Neural cell (in vitro differentiated cells): ENCODE results near the gene SULT1A2. TPM values are rescaled to one million over a fixed set of nuclear protein-coding genes. Genes with fewer than 3 reads are reported as not detected.

ENCODE experiments used
- H2AFZ ChIP-seq: fragments of 200-600, 300-800 bp; sonication (generic), shearing (Covaris generic); 2 replicates; pipeline ENCODE4 v1.6.0; 2014; ENCODE audit warnings: low read depth, mild to moderate bottlenecking, antibody characterized with exemption, low read length, moderate library complexity
- H3F3A ChIP-seq: fragments of 200-600 bp; shearing (Covaris generic); 2 replicates; pipeline ENCODE4 v1.6.1; 2016; ENCODE audit warnings: mild to moderate bottlenecking, moderate library complexity, mixed read lengths, antibody characterized with exemption, low read length; ENCODE audit not compliant: insufficient read depth, poor library complexity, severe bottlenecking
- H3K27ac ChIP-seq: fragments of 200-600, 300-800 bp; sonication (generic), shearing (Covaris generic); 2 replicates; pipeline ENCODE4 v1.5.1; 2014; ENCODE audit warnings: mild to moderate bottlenecking, low read length, moderate library complexity
- H3K27me3 ChIP-seq: fragments of 300-800, 200-600 bp; sonication (generic), shearing (Covaris generic); 2 replicates; pipeline ENCODE4 v1.6.0; 2014; ENCODE audit warnings: mild to moderate bottlenecking, low read depth, low read length, moderate library complexity; ENCODE audit not compliant: insufficient read depth
- H3K36me3 ChIP-seq: fragments of 300-800, 200-600 bp; sonication (generic), shearing (Covaris generic); 2 replicates; pipeline ENCODE4 v1.5.1; 2014; ENCODE audit warnings: mild to moderate bottlenecking, antibody characterized with exemption, low read length, moderate library complexity; ENCODE audit not compliant: insufficient read depth
- H3K4me2 ChIP-seq: fragments of 300-800, 200-600 bp; sonication (generic), shearing (Covaris generic); 2 replicates; pipeline ENCODE4 v1.6.0; 2014; ENCODE audit warnings: mild to moderate bottlenecking, low read length
- H3K4me3 ChIP-seq: fragments of 300-800, 200-600 bp; sonication (generic), shearing (Covaris generic); 2 replicates; pipeline ENCODE4 v1.5.1; 2014; ENCODE audit warnings: mild to moderate bottlenecking, low read length, moderate library complexity
- H3K79me2 ChIP-seq: fragments of 200-600 bp; shearing (Covaris generic); replicated peaks from 2 replicates; pipeline ENCODE4 v1.6.0; 2014; ENCODE audit warnings: mild to moderate bottlenecking, low read length, moderate library complexity; ENCODE audit not compliant: insufficient read depth
- H3K9ac ChIP-seq: fragments of 300-800, 200-600 bp; sonication (generic), shearing (Covaris generic); 2 replicates; pipeline ENCODE4 v1.6.1; 2016; ENCODE audit warnings: mild to moderate bottlenecking, low read length, mixed read lengths
- H3K9me2 ChIP-seq: fragments of 200-600 bp; shearing (Covaris generic); 2 replicates; pipeline ENCODE4 v1.6.1; 2016; ENCODE audit warnings: mild to moderate bottlenecking, low read length, mixed read lengths; ENCODE audit not compliant: insufficient read depth
- H3K9me3 ChIP-seq: fragments of 200-600, 300-800 bp; sonication (generic), shearing (Covaris generic); 2 replicates; pipeline ENCODE4 v1.6.1; 2016; ENCODE audit warnings: mild to moderate bottlenecking, mixed run types, low read length, moderate library complexity, mixed read lengths
- H4K20me1 ChIP-seq: fragments of 200-600 bp; shearing (Covaris generic); 2 replicates; pipeline ENCODE4 v1.6.1; 2016; ENCODE audit warnings: mild to moderate bottlenecking, mixed run types; ENCODE audit not compliant: insufficient read depth
- EP300 ChIP-seq: fragments of 450-650 bp; conservative IDR thresholded peaks from 2 replicates; pipeline ENCODE4 v1.6.1; 2014; ENCODE audit warnings: antibody characterized with exemption, mild to moderate bottlenecking, moderate library complexity; ENCODE audit not compliant: poor library complexity, severe bottlenecking
- EZH2 ChIP-seq: fragments of 200-600, 300-800 bp; shearing (Covaris generic), sonication (generic); IDR thresholded peaks from 2 replicates; pipeline ENCODE4 v1.6.1; 2014; ENCODE audit warnings: antibody characterized with exemption, low read length, borderline replicate concordance, mild to moderate bottlenecking; ENCODE audit not compliant: insufficient read depth, poor library complexity, severe bottlenecking
- MXI1 ChIP-seq: fragments of 450-650 bp; conservative IDR thresholded peaks from 2 replicates; pipeline ENCODE4 v1.6.1; 2014; ENCODE audit warnings: antibody characterized with exemption, mild to moderate bottlenecking; ENCODE audit not compliant: poor library complexity, severe bottlenecking
- POLR2AphosphoS5 ChIP-seq: IDR thresholded peaks from 2 replicates; pipeline ENCODE4 v1.6.1; 2012
- RAD21 ChIP-seq: fragments of 450-650 bp; conservative IDR thresholded peaks from 2 replicates; pipeline ENCODE4 v1.6.1; 2014; ENCODE audit warnings: antibody characterized with exemption, mild to moderate bottlenecking, moderate library complexity
- REST ChIP-seq: IDR thresholded peaks from 2 replicates; pipeline ENCODE4 v1.6.1; 2012; ENCODE audit warnings: borderline replicate concordance
- SMC3 ChIP-seq: fragments of 450-650 bp; conservative IDR thresholded peaks from 2 replicates; pipeline ENCODE4 v1.6.1; 2014; ENCODE audit warnings: antibody characterized with exemption, mild to moderate bottlenecking, moderate library complexity; ENCODE audit not compliant: poor library complexity
- TAF1 ChIP-seq: IDR thresholded peaks from 2 replicates; pipeline ENCODE4 v1.6.1; 2012; ENCODE audit warnings: low read depth
- polyA plus RNA-seq: library from polyadenylated mRNA; depleted of rRNA; stranded (reverse); fragments of >200 nt; gene quantifications from 2 replicates; pipeline ENCODE4 v1.2.3, GENCODE V29; 2014
- TF ChIP-seq, protein P1 (sequence below): fragments of 450-650 bp; IDR thresholded peaks from 2 replicates; pipeline ENCODE4 v1.5.1; 2014; ENCODE audit warnings: antibody characterized with exemption, mild to moderate bottlenecking, moderate library complexity; ENCODE audit not compliant: poor library complexity, severe bottlenecking

SULT1A2 gene
- polyA plus RNA-seq, 1 donor from 2014 or later = not detected

GRCh38 chr16:28607116-28607623 lies 10.3 kb upstream of the SULT1A2 start:
- Histone ChIP-seq H3K27ac (no peak overlapping the region), H3K27me3 (no peaks in the 10 kb centered on the region), H3K9me2 (no peaks in the 10 kb centered on the region), H3K4me3 (no peak overlapping the region), H3K9ac (no peak overlapping the region), H3K9me3 (no peaks in the 10 kb centered on the region), H3K4me2 (no peak overlapping the region), H3K79me2 (no peaks in the 10 kb centered on the region), H2AFZ (no peak overlapping the region), H3F3A (no peaks in the 10 kb centered on the region), H3K36me3 (no peaks in the 10 kb centered on the region), H4K20me1 (no peaks in the 10 kb centered on the region)
- TF ChIP-seq MXI1 = no peak
- no peak for TF ChIP-seq RAD21
- no peak for TF ChIP-seq TAF1
- no peak for TF ChIP-seq EP300
- no peak for TF ChIP-seq EZH2
- no peak for TF ChIP-seq REST
- TF ChIP-seq, protein P1, sequence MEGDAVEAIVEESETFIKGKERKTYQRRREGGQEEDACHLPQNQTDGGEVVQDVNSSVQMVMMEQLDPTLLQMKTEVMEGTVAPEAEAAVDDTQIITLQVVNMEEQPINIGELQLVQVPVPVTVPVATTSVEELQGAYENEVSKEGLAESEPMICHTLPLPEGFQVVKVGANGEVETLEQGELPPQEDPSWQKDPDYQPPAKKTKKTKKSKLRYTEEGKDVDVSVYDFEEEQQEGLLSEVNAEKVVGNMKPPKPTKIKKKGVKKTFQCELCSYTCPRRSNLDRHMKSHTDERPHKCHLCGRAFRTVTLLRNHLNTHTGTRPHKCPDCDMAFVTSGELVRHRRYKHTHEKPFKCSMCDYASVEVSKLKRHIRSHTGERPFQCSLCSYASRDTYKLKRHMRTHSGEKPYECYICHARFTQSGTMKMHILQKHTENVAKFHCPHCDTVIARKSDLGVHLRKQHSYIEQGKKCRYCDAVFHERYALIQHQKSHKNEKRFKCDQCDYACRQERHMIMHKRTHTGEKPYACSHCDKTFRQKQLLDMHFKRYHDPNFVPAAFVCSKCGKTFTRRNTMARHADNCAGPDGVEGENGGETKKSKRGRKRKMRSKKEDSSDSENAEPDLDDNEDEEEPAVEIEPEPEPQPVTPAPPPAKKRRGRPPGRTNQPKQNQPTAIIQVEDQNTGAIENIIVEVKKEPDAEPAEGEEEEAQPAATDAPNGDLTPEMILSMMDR = no peak
- TF ChIP-seq POLR2AphosphoS5 = no peak
- no peak for TF ChIP-seq SMC3

DNA sequence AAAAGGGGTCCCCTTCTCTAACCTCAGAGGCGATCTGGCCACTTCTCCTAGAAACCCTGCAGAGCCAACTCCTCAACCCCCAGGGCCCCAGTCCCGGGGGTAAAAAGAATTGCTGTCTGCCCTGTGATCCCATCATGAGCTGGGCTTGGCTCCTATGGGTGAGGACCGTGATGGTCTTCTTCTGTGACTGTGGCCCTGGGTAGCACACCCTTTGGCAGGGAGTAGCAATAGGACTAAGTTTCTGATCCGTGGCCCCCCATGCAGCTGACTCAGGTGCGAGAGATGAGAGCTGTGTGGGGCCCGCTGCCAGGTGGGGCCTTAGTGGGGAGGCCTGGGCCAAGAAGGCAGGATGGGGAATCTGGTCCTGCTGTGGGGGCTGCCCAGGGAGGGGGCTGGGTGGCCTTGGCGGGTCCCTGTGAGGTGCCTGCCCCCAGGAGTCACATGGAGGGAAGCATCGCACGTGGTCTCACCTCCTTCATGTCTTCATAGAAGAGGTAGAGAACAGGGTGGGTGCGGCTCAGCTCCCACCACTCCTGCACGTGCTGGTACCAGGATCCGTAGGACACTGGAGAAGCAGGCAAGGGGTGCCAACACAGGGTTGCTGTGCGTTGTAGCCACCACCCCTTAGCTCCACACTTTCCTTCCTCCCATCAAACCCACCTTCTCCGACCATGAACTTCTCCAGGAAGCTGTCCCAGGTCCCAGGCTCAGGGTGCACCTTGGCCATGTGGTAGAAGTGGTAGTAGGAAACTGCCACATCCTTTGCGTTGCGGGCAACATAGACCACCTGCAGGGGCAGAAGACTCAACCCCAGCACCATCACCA lies 9.7 kb upstream of the SULT1A2 start:
- no peaks in the 10 kb centered on the region for H3K79me2 ChIP-seq
- no peak overlapping the region for H3K27ac ChIP-seq
- no peaks in the 10 kb centered on the region for H3K9me2 ChIP-seq
- no peaks in the 10 kb centered on the region for H3K36me3 ChIP-seq
- no peaks in the 10 kb centered on the region for H4K20me1 ChIP-seq
- TF ChIP-seq EP300 (no peak), POLR2AphosphoS5 (no peak), REST (no peak), MXI1 (no peak), TAF1 (no peak), EZH2 (no peak), RAD21 (no peak), SMC3 (no peak)
- TF ChIP-seq, protein P1 = no peak
- no peaks in the 10 kb centered on the region for H3K9me3 ChIP-seq
- no peaks in the 10 kb centered on the region for H3K27me3 ChIP-seq
- H2AFZ ChIP-seq = no peak overlapping the region
- no peaks in the 10 kb centered on the region for H3F3A ChIP-seq
- no peak overlapping the region for H3K4me2 ChIP-seq
- no peak overlapping the region for H3K4me3 ChIP-seq
- no peak overlapping the region for H3K9ac ChIP-seq
